A549 treated with RU486 at 1 μM for 4 hours (cell line): Measurements from ENCODE around the gene PCDHA8. TPM values are rescaled to one million over a fixed set of nuclear protein-coding genes. Genes with fewer than 3 reads are reported as not detected.

Experiments
- total RNA-seq: library from RNA; stranded (reverse); fragments of 200-300 nt; extraction: Qiagen RNA extraction; gene quantifications from 5 replicates; pipeline ENCODE4 v1.2.3, GENCODE V29; 2022; ENCODE audit warnings: low read depth

Gene PCDHA8, protein sequence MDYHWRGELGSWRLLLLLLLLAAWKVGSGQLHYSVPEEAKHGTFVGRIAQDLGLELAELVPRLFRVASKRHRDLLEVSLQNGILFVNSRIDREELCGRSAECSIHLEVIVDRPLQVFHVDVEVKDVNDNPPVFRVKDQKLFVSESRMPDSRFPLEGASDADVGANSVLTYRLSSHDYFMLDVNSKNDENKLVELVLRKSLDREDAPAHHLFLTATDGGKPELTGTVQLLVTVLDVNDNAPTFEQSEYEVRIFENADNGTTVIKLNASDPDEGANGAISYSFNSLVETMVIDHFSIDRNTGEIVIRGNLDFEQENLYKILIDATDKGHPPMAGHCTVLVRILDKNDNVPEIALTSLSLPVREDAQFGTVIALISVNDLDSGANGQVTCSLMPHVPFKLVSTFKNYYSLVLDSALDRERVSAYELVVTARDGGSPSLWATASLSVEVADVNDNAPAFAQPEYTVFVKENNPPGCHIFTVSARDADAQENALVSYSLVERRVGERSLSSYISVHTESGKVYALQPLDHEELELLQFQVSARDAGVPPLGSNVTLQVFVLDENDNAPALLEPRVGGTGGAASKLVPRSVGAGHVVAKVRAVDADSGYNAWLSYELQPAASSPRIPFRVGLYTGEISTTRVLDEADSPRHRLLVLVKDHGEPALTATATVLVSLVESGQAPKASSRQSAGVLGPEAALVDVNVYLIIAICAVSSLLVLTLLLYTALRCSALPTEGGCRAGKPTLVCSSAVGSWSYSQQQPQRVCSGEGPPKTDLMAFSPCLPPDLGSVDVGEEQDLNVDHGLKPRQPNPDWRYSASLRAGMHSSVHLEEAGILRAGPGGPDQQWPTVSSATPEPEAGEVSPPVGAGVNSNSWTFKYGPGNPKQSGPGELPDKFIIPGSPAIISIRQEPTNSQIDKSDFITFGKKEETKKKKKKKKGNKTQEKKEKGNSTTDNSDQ
- total RNA-seq = 0.06 to 0.12 TPM (median 0.09 TPM) in 3 of 5 replicates, not detected in the others

DNA sequence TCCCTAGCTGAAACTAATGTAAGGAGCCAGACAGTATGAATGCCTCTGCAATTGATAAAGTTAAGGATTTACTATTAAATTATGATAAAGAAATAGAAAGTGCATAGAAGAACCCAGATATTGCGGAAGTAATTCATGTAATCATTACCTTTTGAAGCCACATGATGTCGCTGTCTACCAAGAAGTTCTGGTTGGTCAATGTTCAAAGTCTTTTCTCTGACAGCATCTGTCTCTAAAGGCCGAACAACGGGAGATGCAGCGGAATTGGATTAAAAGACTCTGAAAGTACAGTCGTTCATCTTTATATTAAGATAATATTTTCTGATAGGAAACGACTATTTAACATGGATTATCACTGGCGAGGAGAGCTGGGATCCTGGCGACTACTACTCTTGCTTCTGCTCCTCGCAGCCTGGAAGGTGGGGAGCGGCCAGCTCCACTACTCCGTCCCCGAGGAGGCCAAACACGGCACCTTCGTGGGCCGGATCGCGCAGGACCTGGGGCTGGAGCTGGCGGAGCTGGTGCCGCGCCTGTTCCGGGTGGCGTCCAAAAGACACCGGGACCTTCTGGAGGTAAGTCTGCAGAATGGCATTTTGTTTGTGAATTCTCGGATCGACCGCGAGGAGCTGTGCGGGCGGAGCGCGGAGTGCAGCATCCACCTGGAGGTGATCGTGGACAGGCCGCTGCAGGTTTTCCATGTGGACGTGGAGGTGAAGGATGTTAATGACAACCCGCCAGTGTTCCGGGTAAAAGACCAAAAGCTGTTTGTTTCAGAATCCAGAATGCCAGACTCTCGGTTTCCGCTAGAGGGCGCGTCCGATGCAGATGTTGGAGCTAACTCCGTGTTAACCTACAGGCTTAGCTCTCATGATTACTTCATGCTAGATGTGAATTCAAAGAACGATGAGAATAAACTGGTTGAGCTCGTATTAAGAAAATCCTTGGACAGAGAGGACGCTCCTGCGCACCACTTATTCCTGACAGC, at the start of gene PCDHA8:
PCDHA8 (plus strand) TSS at position 210 of the 985 bp plus-strand sequence; CDS start at position 345, 135 bp downstream.

GRCh38 chr5:140794595-140795258, 46.3 kb upstream of the PCDHA8 start, which contains the start of gene PCDHA2:
PCDHA2 (plus strand) TSS chr5:140794852.

DNA sequence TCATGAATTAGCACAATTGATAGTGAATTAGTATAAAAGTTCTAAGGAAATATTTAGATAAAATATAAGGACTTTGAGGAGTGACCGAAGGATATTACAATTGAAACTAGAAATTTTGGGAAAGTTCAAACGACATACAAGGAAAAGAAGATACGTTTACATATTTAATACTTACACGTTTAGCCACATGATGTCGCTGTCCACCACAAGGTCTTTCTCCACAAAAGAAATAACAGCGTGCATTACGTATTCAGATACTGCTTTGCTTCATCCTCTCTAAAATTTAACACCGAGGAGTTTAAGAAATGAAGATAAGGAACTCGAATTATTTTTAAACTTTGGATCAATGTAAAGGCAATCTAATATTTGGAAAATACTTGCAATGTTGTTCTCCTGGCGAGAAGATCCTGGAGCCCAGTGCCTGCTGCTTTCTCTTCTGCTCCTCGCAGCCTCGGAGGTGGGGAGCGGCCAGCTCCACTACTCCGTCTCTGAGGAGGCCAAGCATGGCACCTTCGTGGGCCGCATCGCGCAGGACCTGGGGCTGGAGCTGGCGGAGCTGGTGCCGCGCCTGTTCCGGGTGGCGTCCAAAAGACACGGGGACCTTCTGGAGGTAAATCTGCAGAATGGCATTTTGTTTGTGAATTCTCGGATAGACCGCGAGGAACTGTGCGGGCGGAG, 40.0 kb upstream of the PCDHA8 start, which contains the start of gene PCDHA3:
PCDHA3 (plus strand) TSS at position 242 of the 678 bp plus-strand sequence.

GRCh38 chr5:140806834-140807775, 33.9 kb upstream of the PCDHA8 start, which contains the start of gene PCDHA4:
PCDHA4 (plus strand) TSS chr5:140807068.

DNA sequence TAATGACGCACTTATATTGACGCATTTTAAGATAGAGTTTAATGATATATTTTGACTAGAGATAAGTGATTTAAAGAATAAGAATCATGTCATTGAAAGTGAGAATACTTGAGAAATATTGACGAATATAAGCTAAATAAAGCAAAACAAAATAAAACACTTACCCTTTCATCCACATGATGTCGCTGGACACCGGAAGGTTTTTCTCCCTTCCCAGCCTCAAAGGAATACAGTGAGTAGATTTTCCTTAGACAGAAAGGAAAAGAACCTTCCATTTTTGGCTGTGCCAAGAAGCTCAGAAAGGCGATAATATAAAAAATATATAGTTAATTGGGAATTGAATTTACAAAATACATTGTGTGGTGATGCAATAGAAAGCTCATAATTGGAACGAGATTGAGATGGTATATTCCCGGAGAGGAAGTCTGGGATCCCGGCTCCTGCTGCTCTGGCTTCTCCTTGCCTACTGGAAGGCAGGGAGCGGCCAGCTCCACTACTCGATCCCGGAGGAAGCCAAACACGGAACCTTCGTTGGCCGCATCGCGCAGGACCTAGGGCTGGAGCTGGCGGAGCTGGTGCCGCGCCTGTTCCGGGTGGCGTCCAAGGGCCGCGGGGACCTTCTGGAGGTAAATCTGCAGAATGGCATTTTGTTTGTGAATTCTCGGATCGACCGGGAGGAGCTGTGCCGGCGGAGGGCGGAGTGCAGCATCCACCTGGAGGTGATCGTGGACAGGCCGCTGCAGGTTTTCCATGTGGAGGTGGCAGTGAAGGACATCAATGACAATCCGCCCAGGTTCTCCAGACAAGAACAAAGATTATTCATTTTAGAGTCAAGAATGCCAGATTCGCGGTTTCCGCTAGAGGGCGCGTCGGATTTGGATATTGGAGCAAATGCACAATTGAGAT, 19.4 kb upstream of the PCDHA8 start, which contains the start of gene PCDHA5:
PCDHA5 (plus strand) TSS at position 239 of the 906 bp plus-strand sequence.

DNA sequence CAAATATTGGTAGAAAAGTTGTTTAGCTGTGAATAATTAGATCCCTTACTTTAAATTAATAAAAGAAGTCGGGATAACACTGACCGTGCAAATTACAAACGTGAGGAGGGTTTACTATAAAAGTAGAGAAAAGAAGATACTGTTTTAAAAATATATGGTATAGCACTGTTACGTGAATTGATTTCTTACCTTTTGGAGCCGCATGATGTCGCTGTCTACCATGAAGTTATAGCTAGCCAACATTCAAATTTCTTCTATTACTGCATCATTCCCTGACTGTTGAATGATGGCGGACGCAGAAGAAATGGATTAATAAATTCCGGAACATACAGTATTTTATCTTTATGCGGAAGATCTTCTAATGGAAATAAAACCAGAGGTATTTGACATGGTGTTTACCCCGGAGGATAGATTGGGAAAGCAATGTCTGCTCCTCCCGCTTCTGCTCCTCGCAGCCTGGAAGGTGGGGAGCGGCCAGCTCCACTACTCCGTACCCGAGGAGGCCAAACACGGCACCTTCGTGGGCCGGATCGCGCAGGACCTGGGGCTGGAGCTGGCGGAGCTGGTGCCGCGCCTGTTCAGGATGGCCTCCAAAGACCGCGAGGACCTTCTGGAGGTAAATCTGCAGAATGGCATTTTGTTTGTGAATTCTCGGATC, 13.2 kb upstream of the PCDHA8 start, which contains the start of gene PCDHA6:
PCDHA6 (plus strand) TSS at position 257 of the 658 bp plus-strand sequence; CDS start at position 389, 132 bp downstream.

DNA sequence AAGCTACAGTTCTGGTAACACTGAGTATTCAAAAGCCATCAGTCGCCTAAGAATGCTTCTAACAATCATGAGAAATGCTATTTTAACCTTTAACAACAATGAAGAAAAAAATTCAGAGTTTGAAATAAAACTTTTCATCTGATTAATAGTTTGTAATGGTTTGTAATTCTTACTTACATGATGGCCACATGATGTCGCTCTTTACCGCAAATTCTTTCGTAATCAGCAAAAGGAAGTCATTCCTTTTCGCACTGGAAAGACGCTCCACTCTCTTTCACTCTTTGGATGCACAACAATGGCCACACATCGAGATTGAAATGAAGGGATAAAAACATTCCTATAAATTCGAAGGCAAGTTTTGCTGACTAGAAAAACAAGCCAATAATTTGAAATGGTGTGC, 7.0 kb upstream of the PCDHA8 start, which contains the start of gene PCDHA7:
PCDHA7 (plus strand) TSS at position 277 of the 400 bp plus-strand sequence; CDS start at position 392, 115 bp downstream.

GRCh38 chr5:140848139-140849102, 7.4 kb downstream of the PCDHA8 start, which contains the start of gene PCDHA9:
PCDHA9 (plus strand) TSS chr5:140848382; CDS start chr5:140848496, 114 bp downstream.

DNA sequence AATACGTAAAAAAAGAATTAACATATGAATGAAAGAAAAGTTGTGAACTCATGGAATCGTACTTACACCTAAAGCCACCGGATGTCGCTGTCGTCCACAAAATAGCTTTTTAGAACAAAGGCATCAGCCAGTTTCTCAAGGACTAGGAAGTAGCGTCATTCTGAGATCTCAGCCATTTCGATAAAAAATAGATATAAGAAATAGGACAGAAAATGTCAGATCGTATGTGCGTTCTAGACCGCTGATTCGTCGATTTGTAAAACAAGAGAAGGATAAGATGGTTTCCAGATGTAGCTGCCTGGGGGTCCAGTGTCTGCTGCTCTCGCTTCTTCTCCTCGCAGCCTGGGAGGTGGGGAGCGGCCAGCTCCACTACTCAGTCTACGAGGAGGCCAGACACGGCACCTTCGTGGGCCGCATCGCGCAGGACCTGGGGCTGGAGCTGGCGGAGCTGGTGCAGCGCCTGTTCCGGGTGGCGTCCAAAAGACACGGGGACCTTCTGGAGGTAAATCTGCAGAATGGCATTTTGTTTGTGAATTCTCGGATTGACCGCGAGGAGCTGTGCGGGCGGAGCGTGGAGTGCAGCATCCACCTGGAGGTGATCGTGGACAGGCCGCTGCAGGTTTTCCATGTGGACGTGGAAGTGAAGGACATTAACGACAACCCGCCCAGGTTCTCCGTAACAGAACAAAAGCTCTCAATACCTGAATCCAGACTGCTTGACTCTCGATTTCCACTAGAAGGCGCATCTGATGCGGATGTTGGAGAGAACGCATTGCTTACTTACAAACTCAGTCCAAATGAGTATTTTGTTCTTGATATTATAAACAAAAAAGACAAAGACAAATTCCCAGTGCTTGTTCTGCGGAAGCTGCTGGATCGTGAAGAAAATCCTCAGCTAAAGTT, 15.0 kb downstream of the PCDHA8 start, which contains the start of gene PCDHA10:
PCDHA10 (plus strand) TSS at position 126 of the 903 bp plus-strand sequence; CDS start at position 278, 152 bp downstream.

DNA sequence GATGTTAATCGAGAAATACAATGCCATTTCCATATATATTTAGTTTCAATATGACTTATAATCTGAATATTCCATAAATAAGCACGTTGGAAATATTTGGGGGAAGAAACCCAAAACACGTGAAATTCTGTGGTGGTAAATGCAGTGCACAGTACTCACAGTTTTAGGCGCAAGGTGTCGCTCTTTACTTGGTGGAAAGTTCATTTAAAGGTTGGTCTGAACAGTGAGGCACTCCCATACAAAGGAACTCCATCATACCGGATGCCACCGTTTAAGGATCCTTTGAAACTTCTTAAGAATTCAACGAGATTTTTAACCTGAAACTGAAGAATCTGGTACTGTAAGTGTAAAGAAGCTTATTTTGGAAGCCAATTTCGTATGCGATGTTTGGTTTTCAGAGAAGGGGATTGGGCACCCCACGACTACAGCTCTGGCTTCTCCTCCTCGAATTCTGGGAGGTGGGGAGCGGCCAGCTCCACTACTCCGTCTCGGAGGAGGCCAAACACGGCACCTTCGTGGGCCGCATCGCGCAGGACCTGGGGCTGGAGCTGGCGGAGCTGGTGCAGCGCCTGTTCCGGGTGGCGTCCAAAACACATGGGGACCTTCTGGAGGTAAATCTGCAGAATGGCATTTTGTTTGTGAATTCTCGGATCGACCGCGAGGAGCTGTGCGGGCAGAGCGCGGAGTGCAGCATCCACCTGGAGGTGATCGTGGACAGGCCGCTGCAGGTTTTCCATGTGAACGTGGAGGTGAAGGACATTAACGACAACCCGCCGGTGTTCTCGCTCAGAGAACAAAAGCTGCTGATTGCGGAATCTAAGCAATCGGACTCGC, 28.0 kb downstream of the PCDHA8 start, which contains the start of gene PCDHA11:
PCDHA11 (plus strand) TSS at position 237 of the 834 bp plus-strand sequence; CDS start at position 384, 147 bp downstream.

GRCh38 chr5:140875085-140876065, 34.4 kb downstream of the PCDHA8 start, which contains the start of gene PCDHA12:
PCDHA12 (plus strand) TSS chr5:140875308; CDS start chr5:140875473, 165 bp downstream.

